SKM-1 treated with dmso at 0.1 percent for 144 hours (cell line): Measurements from ENCODE around the gene BGLAP.

Experiments
- DNase-seq: peaks from one replicate; lab custom pipeline; 2025; ENCODE audit not compliant: unreplicated experiment; lab: John Stamatoyannopoulos, UW

BGLAP gene

DNA sequence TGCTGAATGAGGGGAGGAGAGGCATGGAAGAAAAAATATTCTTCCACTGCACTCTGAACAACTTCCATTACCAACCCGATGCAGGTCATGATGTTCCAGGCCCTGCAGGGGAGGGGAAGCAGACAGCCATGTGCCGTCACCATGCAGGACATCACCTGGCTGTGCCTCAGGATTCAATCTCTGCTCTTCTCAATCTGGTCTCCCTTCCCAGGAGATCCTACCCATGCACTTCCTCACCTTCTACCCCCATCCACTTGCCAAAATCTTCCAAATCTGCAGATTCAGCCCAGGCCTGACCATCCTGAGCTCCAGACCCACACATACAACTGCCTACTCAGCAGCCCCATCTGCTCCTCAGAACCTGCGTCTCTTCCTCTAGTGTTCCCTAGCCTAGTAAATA, 11.7 kb downstream of the BGLAP start:
- DNase-seq, result no peak

DNA sequence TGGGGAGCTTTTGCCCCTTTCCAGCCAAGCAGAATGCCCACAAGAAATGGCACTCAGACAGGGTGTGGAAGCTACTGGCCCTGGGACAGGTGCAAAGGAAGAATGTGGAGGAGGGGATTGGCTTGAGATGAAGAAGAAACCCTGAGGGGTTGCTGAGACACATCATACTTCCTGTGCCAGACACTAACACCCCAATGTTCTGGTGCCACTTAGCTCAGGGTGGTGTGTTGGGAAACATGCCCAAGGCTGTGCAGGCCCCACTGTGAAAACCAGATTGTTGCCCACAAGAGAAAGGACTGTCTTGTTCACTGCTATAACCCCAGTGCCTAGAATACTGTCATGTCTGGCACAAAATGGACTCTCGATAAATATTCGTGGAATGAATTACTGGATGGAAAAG, 15.7 kb downstream of the BGLAP start:
- no peak for DNase-seq

DNA sequence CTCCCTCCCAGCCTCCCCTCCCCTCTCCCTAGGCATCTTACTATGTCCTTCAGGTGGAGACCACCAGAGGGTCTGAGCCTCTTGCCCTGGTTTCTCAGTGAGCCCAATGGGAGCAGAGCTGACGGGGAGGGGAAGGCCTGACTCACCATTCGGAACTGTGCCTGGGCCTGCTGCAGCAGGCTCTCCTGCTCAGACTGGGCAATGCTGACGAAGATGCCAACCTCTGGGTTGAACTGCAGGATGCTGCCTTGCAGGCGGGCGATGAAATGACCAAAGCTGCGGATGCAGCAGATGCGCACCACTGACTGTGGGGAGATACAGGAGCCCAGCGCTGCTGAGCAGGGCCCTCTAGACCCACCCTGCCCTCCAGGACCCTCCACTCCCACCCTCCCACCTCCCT, 16.9 kb downstream of the BGLAP start:
- DNase-seq, result no peak

- no peak for DNase-seq
Observed at GRCh38 chr1:156259805-156260204, 17.8 kb downstream of the BGLAP start.

- no peak for DNase-seq
Observed at GRCh38 chr1:156260896-156261295, 18.9 kb downstream of the BGLAP start.

DNA sequence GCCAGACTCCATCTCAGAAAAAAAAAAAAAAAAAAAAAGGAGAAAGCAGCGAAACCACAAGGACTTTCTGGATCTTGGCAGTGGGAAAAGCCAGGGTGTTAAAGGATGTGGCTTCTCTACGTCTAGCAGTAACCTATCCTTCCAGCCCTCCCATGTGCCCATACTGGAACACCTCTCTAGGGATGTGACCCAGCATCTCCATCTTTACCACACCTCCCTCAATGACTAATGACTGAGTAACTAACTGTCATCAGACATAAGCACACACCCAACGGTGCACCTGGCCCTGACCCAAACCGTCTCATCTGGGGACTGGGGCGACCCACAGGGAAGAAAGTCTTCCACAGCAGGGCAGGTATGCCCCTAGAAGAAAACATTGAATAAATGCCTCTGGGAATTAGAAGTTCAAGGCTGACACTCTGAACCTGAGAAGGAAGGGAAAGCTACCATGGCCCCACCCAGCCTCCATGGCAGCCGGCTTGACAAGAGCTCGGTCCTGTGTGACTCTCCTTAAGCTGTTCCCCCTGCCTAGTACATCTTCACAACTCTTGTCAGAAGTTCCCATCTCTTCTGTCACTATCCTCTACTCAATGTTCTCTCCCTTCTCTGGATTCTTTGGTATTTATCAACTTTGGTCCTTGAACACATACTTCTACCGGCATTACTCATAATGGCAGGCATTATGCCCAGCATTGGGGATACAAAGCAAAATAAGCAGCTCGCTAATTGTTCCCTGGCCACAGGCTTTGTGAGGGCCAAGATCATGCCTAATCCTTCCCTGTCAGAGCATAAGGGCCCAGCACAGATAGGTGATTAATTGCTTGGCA, 20.7 kb downstream of the BGLAP start:
- DNase-seq, result no peak

GRCh38 chr1:156263288-156263655, 21.3 kb downstream of the BGLAP start:
- DNase-seq, result no peak

DNA sequence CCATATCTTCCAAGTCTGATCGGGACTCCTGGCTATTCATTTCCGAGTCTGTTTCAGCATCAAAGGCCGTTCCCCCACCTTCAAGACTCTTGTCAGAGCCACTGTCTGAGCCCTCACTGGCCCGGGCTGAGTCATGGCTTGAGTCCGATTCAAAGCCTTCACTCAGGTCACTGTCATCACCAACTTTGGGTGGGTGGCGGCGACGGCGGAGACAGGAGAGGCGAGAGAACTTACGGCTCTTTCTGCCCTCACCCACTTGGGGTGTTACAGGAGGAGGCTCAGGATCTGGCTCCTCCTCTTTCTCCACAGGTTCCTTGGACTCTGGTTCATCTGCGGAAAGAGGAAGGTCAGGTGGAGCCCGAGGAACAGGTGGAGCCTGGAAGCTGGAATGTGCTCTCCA, 24.1 kb downstream of the BGLAP start:
- DNase-seq, result no peak

DNA sequence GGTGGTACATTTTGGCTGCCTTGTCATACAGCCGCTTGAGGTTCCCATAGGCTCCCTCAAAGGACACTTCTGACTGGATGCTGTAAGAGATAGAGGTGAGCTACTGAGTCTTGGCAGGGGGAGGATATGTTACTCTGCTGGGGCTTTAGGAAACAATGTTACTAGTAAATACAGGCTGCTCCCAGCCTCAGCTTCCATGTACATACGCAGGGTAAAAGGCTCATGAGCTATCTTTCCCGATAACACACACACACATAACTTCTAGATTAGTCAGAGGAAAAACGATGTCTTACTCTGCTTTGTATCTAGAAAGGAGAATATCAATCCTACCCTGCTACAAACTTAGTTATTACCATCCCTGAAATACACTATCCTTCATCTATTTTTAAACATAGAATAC, 26.4 kb downstream of the BGLAP start:
- DNase-seq, result no peak

DNA sequence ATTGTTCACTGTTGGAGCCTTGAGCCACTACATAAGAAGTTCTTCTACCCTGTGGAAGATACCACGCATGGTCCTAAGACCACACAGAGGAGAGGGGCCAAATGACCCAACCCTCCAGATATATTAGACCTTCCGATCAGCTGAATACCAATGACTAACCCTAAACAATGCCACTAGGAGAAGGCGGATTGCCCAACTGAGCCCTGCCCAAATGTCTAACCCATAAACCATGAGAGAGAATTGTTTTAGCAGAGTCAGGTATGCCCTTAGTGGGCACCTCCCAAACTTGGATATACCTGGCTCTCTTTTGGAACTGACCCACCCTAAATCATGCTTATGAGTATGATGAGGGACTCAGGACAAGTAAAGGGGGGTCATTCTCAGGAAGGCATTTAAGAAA, 28.3 kb downstream of the BGLAP start:
- DNase-seq, result no peak

- peak; percentile 92 for DNase-seq
Observed at GRCh38 chr1:156276532-156276931, 34.5 kb downstream of the BGLAP start.

GRCh38 chr1:156276966-156277381, 35.0 kb downstream of the BGLAP start:
- peak; percentile 81 for DNase-seq

GRCh38 chr1:156279837-156280236, 37.9 kb downstream of the BGLAP start:
- DNase-seq, result no peak

DNA sequence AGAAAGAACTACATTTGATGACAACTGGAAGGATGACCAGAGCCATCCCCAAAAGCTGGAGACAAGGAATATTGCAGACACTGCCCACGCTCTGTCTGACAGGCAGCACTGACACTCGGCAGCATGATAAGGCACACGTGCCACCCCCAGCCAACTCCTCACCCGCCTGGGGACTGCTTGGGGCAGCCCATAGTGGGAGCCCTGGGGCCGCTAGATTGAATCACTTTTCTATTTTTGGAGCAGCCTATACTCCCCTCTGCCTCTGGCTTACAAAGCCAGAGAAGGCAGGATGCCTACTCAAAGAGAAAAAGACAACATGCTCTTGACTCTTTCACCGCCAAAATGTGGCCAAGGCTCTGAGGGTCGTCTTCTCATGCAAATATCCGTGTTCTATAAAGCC, 39.3 kb downstream of the BGLAP start:
- peak; percentile 48 for DNase-seq

DNA sequence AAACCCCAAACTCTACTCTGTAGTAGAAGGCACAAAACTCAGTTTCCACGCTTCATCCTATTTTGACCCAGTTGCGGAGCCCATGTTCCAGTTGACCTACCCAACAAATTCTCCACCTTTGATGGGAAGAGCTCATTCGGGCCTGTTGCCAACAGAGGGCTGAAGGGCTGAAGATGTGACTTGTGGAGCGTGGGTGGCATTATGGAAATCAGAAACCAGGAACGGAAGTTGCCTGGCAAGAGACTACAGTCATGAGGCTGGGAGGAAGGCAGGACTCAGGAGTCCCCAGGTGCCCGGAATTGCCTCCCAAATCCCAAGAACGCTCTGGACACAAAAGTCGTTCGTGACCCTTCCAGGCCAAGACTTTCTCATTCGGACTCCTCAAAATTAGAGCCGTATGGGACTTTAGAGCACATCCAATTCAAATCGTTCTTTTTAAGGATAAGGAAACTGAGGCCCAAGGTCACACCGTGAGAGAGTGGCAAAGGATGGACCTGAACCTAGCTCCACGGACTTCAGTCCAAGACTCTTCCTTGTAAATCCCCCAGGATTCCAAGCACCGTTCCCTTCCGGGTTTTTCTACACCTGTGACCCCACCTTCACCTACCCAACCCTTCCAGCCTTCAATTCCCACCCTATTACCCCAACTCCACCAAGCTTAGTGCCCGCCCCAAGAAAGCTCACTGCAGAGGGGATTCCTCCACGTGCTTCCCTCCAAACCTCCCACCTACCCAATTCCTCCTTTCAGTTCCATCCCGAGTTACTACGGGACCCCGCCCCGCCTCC, 39.9 kb downstream of the BGLAP start:
- DNase-seq, result no peak

GRCh38 chr1:156282479-156283222, 40.7 kb downstream of the BGLAP start, which contains the start of gene SMG5:
SMG5 (minus strand) TSS chr1:156282825; CDS start chr1:156282680, 145 bp downstream.
- DNase-seq, result peak; percentile 99

GRCh38 chr1:156283521-156283920, 41.5 kb downstream of the BGLAP start:
- no peak for DNase-seq

- no peak for DNase-seq
Observed at GRCh38 chr1:156284112-156284511, 42.1 kb downstream of the BGLAP start, which contains the start of gene TMEM79. TMEM79 (plus strand) TSS chr1:156284325; CDS start chr1:156285227, 902 bp downstream.

DNA sequence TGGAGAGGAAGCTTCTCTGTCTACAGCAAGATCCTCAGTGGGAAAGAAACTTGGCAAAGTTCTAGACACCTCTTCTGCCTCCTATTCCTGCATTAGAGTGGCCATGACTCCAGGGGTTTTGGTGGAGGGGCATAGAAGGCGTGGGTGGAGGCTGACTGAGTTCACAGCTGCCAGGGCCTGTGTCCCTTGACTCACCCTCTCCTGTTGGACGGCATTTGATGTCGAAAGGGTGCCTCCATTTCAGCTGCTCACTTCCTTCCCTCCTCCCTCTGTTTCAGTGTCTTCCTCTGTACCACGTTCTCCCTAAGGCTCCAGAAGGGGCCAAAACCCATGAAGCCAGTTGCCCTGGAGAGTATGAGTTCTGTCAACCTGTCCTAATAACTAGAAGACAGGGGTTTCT, 42.8 kb downstream of the BGLAP start:
- DNase-seq, result no peak

- no peak for DNase-seq
Observed at GRCh38 chr1:156285437-156285836, 43.5 kb downstream of the BGLAP start.

GRCh38 chr1:156286061-156286460, 44.1 kb downstream of the BGLAP start:
- no peak for DNase-seq
